ENCODE results near the gene CCDC7.
"Not testable (repeated sequence)": the region's sequence is repeated elsewhere in the genome, so short reads cannot be mapped to it uniquely, and the experiment has no call there.

The CCDC7 gene

DNA sequence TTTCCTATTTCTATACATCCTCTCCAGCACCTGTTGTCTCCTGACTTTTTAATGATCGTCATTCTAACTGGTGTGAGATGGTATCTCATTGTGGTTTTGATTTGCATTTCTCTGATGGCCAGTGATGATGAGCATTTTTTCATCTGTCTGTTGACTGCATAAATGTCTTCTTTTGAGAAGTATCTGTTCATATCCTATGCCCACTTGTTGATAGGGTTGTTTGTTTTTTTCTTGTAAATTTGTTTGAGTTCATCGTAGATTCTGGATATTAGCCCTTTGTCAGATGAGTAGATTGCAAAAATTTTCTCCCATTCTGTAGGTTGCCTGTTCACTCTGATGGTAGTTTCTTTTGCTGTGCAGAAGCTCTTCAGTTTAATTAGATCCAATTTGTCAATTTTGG lies 253.7 kb downstream of the CCDC7 start:
- not testable (repeated sequence) for DNase-seq (ENCODE audit: low read depth in 3 of 3)

DNA sequence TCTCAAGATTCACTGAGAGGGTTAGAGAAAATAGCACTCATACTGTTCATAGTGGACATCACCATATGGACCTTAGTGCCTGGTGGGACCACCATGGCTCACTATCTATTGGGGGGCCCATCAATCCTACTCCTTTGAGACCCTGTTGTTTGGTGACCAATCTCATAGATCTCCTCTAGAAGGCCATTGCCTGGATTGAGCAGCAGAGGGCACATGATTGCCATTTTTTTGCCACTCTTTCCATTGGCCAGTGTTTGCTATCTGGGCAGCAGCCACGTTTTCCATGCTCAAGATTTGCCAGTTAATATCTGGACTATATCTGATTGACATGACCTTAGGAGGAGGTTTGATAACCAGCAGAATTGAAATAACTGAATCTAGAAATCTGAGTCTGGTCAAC lies 267.6 kb downstream of the CCDC7 start:
- no peak for DNase-seq (ENCODE audit: low read depth in 3 of 3)

- no peak for DNase-seq (ENCODE audit: low read depth in 3 of 3)
Measured at GRCh38 chr10:32731527-32731926, 285.6 kb downstream of the CCDC7 start.

GRCh38 chr10:32738958-32739357 lies 293.0 kb downstream of the CCDC7 start:
- no peak for DNase-seq (ENCODE audit: low read depth in 3 of 3)

- no peak for DNase-seq (ENCODE audit: low read depth in 3 of 3)
Measured at GRCh38 chr10:32744321-32744720, 298.4 kb downstream of the CCDC7 start.

- no peak for DNase-seq (ENCODE audit: low read depth in 3 of 3)
Measured at GRCh38 chr10:32746869-32747268, 300.9 kb downstream of the CCDC7 start.

DNA sequence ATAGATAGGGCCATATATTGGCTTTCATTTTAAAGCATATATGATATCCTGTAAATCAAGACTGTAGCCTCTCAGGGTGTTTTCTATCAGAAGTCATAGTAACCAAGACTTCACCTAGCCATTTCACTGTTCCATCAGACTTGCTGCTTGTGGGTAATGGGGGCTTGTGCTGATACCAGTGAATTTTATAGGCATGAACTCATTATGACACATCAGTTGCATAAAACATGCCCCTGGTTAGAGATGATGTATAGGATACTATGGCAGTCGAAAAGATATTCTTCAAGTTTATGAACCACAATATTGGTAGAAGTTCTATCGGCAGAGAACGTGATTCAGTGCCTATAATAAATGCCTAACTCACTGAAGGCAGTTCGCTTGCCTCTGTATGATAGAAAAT lies 305.6 kb downstream of the CCDC7 start:
- DNase-seq (ENCODE audit: low read depth in 3 of 3) = no peak

GRCh38 chr10:32754900-32755299 lies 309.0 kb downstream of the CCDC7 start:
- DNase-seq (ENCODE audit: low read depth in 3 of 3) = not testable (repeated sequence)

GRCh38 chr10:32771217-32771616 lies 325.3 kb downstream of the CCDC7 start:
- no peak for DNase-seq (ENCODE audit: low read depth in 3 of 3)

- no peak for DNase-seq (ENCODE audit: low read depth in 3 of 3)
Measured at GRCh38 chr10:32773105-32773504, 327.2 kb downstream of the CCDC7 start.

DNA sequence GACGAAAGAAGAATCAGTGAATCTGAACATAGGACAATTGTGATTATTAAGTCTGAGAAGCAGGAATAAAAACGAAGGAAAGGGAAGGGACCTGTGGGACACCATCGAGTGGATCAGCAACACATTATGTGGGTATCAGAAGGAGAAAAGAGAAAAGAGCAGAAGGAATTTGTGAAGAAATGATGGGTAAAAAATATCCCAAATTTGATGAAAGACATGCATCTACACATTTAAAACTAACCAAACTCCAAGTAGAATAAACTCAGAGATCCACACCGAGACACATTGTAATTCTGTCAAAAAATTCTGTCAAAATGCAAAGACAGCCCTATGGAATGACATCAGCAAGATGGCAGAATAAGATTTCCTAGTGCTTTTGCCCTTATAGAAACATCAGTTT lies 341.0 kb downstream of the CCDC7 start:
- DNase-seq (ENCODE audit: low read depth in 3 of 3) = no peak

- DNase-seq (ENCODE audit: low read depth in 3 of 3) = no peak
Measured at GRCh38 chr10:32787690-32788284, 341.8 kb downstream of the CCDC7 start.

DNA sequence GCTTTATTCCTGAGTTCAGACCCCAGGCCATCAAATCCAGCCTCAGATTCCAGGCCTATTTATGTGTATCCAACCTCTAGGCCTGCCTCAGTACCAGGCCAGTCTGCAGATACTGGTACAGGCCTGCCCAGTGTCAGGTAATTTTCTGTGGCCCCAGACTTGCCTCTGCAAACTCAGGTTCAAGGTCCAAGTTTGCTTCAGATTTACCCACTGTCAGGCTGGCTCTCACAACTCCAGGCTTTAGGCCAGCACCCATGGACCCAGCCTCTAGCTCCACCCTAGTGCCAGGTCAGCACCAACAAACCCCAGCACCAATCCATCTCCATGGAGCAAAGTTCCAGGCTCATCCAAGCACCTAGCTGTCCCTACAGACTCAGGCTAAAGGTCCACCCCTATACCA lies 342.4 kb downstream of the CCDC7 start:
- DNase-seq (ENCODE audit: low read depth in 3 of 3) = no peak

- no peak for DNase-seq (ENCODE audit: low read depth in 3 of 3)
Measured at GRCh38 chr10:32790483-32790882, 344.5 kb downstream of the CCDC7 start.

DNA sequence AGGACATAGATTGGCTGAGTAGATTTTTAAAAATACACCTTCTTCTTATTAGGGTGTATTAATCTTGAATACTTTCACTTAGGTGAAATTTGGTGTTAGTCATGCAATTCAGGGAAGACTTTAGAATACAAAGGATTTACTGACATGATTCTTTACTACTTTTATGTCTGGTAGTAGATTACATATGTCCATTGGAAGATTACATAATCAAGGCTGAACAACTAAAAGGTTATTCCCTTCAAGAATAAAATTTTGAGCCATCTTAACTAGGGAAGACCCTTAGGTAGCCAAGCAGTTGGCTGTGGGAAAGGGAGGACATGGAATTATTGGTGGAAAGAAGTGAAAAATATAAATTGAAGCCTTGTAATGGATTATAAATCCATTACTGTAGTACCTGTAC lies 347.1 kb downstream of the CCDC7 start:
- DNase-seq (ENCODE audit: low read depth in 3 of 3) = no peak

GRCh38 chr10:32795598-32796183 lies 349.8 kb downstream of the CCDC7 start:
- no peak for DNase-seq (ENCODE audit: low read depth in 3 of 3)

DNA sequence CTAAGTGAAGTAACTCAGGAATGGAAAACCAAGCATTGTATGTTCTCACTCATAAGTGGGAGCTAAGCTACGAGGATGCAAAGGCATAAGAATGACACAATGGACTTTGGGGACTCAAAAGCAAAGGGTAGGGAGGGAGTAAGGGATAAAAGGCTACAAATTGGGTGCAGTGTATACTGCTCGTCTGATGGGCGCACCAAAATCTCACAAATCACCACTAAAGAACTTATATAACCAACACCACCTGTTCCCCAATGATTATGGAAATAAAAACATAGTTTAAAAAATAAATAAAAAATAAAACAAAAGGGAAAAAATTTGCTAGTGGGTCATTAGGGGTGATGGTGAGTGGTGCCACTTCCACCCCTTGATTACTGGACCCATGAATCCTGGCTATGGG lies 351.5 kb downstream of the CCDC7 start:
- DNase-seq (ENCODE audit: low read depth in 3 of 3) = not testable (repeated sequence)

GRCh38 chr10:32846974-32847373 lies 401.0 kb downstream of the CCDC7 start:
- no peak for DNase-seq (ENCODE audit: low read depth in 3 of 3)

DNA sequence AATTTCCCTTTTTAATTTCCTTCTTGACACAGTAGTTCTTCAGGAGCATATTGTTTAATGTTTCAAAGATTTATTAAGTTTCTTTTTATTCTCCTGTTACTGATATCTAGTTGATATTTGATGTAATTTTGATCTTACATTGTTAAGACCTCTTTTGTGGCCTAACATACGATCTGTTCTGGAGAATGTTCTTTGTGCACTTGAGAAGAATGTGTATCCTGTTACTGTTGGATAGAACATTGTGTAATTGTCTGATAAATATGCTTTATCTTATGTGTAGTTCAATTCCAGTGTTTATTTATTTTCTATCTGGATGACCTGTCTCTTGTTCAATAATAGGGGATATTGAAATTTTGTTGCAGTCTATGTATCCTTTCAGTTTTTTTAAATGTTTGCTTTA lies 405.4 kb downstream of the CCDC7 start:
- DNase-seq (ENCODE audit: low read depth in 3 of 3) = no peak

GRCh38 chr10:32854435-32854834 lies 408.5 kb downstream of the CCDC7 start:
- DNase-seq (ENCODE audit: low read depth in 3 of 3) = no peak

- no peak for DNase-seq (ENCODE audit: low read depth in 3 of 3)
Measured at GRCh38 chr10:32865170-32865569, 419.2 kb downstream of the CCDC7 start.

GRCh38 chr10:32877915-32878314 lies 432.0 kb downstream of the CCDC7 start:
- no peak for DNase-seq (ENCODE audit: low read depth in 3 of 3)

GRCh38 chr10:32878646-32879045 lies 432.7 kb downstream of the CCDC7 start:
- DNase-seq (ENCODE audit: low read depth in 3 of 3) = no peak

DNA sequence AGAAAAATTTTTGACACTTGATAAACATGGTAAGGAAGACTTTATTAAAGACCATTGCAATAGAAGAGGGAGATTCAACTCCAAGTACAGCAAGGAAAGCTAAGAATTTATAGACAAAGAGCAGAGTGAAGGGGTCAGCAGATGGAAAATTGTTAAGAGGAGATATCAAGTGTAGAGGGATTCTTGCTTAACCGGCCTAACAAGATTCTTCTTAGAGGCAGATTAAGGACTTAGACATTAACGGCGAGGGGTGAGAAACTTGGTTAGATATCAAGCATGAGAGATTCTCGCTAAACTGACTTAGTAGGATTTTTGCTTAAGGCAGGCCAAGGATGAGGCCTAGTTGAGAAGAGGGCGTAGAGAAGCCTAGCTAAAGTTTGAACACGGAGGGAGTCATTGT lies 436.1 kb downstream of the CCDC7 start:
- DNase-seq (ENCODE audit: low read depth in 3 of 3) = no peak
